Adipocyte (in vitro differentiated cells): ENCODE measurements around the gene USH1C.

ENCODE experiments used
- DNase-seq: peaks from one replicate; pipeline ENCODE4 v3.0.0-alpha.2; 2015; ENCODE audit warnings: low read depth
- H3K27me3 ChIP-seq: replicated peaks from 2 replicates; pipeline ENCODE4 v1.7.0; 2013; ENCODE audit warnings: mild to moderate bottlenecking, low read length, moderate library complexity; ENCODE audit not compliant: control insufficient read depth, insufficient read depth
- H3K36me3 ChIP-seq: 2 replicates; pipeline ENCODE4 v1.7.0; 2013; ENCODE audit warnings: low read length, mild to moderate bottlenecking, moderate library complexity; ENCODE audit not compliant: control insufficient read depth, insufficient read depth, severe bottlenecking
- H3K4me1 ChIP-seq: 2 replicates; pipeline ENCODE4 v1.7.0; 2013; ENCODE audit warnings: mild to moderate bottlenecking, low read length, moderate library complexity; ENCODE audit not compliant: control insufficient read depth, insufficient read depth
- H3K4me3 ChIP-seq: 2 replicates; pipeline ENCODE4 v1.7.0; 2013; ENCODE audit warnings: mild to moderate bottlenecking, low read length, moderate library complexity
- H3K9ac ChIP-seq: 2 replicates; pipeline ENCODE4 v1.7.0; 2013; ENCODE audit warnings: mild to moderate bottlenecking, low read length, moderate library complexity
- H3K9me3 ChIP-seq: 2 replicates; pipeline ENCODE4 v1.7.0; 2013; ENCODE audit warnings: mild to moderate bottlenecking, low read length, moderate library complexity; ENCODE audit not compliant: control insufficient read depth

Gene USH1C

DNA sequence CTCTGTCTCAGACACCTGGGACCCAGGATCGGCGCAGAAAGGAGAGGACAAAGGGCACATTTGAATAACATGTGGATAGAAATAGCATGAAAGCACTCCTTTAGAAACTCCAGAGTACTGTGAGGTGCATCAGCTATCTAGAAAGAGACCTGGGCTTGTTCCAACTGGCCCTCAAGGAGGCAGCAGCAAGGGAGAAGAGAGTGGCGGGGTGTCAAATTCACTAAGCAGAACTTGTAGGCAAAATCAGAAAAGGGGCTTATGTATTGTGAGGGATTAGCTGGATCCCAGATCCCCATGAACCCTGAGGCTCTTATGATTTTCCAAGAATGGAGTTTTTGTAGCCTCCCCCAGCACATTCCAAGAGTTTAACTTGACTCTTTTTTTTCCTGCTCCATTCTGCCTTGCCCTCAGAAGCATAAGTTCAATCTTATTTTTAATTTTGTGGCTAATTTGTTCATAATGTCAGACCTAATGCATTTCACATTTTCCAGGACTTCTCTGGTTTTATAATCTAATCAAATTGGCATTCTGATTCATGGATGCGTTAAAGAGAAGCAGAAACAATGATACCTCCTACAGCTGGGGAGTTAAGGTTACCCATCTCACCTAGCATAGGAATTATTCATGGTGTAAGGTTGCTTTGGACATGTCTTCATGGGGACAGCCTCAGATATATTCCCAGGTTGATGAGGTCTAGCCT, 33.6 kb downstream of the USH1C start:
- H3K9me3 ChIP-seq = no peaks in the 10 kb centered on the region
- no peak overlapping the region for H3K9ac ChIP-seq
- peaks cover 31% of the 10 kb centered on the region for H3K27me3 ChIP-seq
- no peak for DNase-seq
- H3K36me3 ChIP-seq = no peaks in the 10 kb centered on the region
- H3K4me1 ChIP-seq = peaks cover 16% of the 10 kb centered on the region
- no peak overlapping the region for H3K4me3 ChIP-seq

DNA sequence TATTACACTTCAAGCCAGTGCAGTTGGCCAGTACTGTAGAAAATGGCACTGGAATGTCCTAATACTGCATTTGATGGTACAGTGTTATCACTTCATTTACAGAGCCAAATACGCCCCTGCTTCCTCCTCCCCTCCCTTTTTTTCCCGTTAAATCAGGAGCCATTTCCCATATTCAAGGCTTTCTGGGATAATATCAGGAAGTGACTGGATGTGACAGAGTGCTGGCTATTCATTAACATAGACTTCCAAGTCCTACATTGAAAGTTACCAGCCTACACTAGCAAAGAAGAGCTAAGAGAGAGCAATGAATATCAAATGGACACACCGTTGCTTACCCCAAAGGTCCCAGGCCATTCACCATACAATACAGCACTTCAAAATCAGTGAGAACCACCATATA, 35.4 kb downstream of the USH1C start:
- no peak for DNase-seq
- H3K4me3 ChIP-seq = no peak overlapping the region
- H3K4me1 ChIP-seq = peaks cover 14% of the 10 kb centered on the region
- H3K9ac ChIP-seq = no peak overlapping the region
- peaks cover 31% of the 10 kb centered on the region for H3K27me3 ChIP-seq
- no peaks in the 10 kb centered on the region for H3K9me3 ChIP-seq
- no peaks in the 10 kb centered on the region for H3K36me3 ChIP-seq

DNA sequence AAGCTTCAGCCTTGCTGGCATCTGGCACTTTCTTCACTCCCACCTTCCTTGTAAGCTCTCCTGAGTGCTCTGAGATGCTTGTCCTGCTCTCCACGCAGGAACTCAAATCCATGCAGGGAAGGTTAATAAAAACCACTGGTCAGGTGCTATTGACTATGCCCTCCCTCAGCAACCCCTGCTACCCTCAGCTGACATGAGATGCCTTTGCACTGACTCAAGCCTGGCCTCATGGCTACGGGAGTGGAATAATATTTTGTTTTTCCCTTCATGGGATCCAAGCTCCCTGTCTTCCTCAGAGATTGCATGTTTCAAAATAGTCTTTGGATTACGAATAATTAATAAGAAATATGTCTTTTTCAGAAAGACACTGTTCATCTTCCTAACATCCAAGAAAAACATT, 35.9 kb downstream of the USH1C start:
- H3K4me1 ChIP-seq = peaks cover 9% of the 10 kb centered on the region

DNA sequence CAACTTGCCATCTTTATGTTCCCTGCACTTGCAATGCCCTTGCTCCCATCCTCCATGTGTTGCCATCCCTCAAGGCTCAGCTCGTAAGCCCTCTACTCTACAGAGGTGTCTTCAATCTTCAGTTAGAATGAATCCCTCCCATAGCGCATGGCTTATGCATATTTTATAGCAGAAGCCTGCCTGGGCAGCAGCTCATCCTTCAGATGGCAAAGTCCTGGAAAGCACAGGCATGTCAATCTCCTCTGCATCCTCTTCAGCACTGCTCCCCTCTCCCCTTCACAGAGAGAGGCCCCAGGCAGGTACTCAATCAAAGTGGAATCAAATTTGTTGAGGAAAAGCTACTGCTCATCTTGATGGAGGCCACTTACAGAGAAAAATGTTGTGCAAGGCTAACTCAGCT, 36.4 kb downstream of the USH1C start:
- H3K9me3 ChIP-seq = no peaks in the 10 kb centered on the region
- peaks cover 36% of the 10 kb centered on the region for H3K27me3 ChIP-seq
- peaks cover 9% of the 10 kb centered on the region for H3K4me1 ChIP-seq
- H3K9ac ChIP-seq = no peak overlapping the region
- DNase-seq = no peak
- no peak overlapping the region for H3K4me3 ChIP-seq
- H3K36me3 ChIP-seq = no peaks in the 10 kb centered on the region

More for the DNA sequence above, 35.9 kb downstream of the USH1C start:
- DNase-seq = no peak
- no peaks in the 10 kb centered on the region for H3K9me3 ChIP-seq
- H3K4me3 ChIP-seq = no peak overlapping the region
- H3K27me3 ChIP-seq = peaks cover 31% of the 10 kb centered on the region
- H3K36me3 ChIP-seq = no peaks in the 10 kb centered on the region
- H3K9ac ChIP-seq = no peak overlapping the region

DNA sequence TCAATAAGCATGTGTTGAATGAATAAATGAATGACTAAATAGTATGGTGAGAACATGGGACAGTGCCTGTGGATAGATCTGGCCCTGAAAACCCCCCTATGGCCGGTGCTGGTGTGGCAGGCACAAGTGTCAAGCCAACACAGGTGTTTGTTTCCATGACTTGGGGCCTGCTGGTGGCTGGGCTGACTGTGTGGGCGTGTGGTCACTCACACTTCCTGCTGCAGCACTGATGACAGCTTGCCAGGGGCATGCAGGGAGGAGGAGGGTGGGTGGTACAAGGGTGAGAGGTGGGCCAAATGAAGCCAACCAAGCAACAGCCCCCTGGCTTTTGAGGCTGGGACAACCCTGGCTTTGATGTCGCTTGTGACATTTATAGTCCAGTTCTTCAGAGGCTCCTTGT, 37.3 kb downstream of the USH1C start:
- no peaks in the 10 kb centered on the region for H3K36me3 ChIP-seq
- H3K4me3 ChIP-seq = no peak overlapping the region
- H3K4me1 ChIP-seq = peaks cover 9% of the 10 kb centered on the region
- no peaks in the 10 kb centered on the region for H3K9me3 ChIP-seq
- H3K27me3 ChIP-seq = peaks cover 37% of the 10 kb centered on the region
- no peak for DNase-seq
- no peak overlapping the region for H3K9ac ChIP-seq

DNA sequence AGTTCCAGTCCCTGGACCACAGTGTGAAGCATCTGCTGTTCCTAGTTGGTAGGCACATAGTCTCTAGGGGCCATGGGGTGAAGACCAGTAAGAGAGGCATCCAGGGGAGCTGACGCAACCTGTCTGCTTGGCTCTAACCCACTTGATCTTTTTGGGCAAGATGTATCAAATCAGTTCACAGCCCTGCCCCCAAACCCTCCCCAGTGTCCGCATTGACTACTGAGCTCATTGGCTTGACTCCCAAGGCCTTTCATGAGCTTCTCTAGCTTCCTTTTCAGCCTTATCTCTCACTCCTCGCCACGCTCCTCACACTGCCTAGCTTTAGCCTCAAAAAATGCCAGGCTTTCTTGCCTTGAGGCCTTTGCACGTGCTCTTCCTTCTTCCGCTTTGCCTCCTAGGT, 37.9 kb downstream of the USH1C start:
- H3K36me3 ChIP-seq = no peaks in the 10 kb centered on the region
- H3K27me3 ChIP-seq = peaks cover 37% of the 10 kb centered on the region
- no peak overlapping the region for H3K9ac ChIP-seq
- DNase-seq = no peak
- no peaks in the 10 kb centered on the region for H3K9me3 ChIP-seq
- H3K4me3 ChIP-seq = no peak overlapping the region
- peaks cover 9% of the 10 kb centered on the region for H3K4me1 ChIP-seq

DNA sequence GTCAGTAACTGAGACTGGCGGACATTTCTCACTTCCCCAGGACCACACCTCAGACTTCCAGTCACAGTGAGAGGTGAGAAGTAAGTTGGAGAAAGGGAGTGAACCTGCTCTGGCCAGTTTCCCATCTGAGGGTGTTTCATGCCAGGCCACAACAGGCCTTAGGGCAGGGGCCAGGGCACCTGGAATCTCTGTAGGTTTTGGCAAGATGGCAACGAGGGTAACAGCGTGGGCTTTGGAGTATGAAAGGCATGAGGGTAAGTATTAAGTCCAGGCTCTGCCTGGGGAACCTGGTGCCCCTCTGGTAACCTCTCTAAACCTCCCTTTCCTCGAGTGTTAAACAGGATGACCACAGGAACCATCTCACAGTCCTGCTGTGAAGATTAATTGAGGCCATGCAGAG, 39.1 kb downstream of the USH1C start:
- Histone ChIP-seq H3K27me3 (peaks cover 41% of the 10 kb centered on the region), H3K36me3 (no peaks in the 10 kb centered on the region), H3K9ac (no peak overlapping the region), H3K4me1 (peaks cover 9% of the 10 kb centered on the region), H3K9me3 (no peaks in the 10 kb centered on the region), H3K4me3 (no peak overlapping the region)
- DNase-seq = no peak

DNA sequence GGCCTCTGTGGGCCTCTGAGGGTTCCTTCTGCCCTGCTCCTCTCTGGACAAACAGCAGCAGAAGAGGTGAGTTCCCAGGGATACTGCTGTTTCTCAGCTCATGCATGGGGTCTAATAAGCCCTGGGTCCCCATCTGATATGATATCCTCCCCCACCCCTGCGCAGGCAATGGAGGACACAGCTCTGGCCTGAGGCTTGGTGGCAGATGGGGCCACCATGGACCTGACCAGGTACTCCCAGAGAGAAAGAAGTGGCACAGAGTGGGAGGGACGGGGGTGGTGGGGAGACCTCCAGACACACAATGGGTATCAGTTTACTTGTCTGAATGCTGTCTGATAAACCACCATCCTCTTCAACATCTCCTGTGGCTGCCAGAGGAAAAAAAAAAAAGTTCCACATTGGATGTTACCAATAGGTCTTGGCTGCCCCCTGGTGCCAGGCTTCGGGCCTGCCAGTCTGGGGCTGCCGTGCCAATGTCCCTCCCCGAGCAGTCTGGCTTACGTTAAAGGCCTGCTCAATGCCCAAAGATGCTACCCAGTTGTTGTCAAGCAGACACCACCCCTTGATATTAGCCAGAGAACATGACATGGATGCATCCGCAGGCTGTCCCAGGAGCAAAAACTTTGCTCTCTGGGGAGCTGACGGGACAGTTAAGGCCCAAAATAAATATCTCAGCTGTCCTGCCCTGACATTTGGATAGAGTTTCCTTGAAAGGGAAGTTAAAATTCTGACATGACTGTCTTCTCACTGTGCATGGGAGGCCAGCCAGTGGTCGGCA, 39.7 kb downstream of the USH1C start:
- no peaks in the 10 kb centered on the region for H3K9me3 ChIP-seq
- H3K4me1 ChIP-seq = peaks cover 9% of the 10 kb centered on the region
- no peaks in the 10 kb centered on the region for H3K36me3 ChIP-seq
- no peak overlapping the region for H3K9ac ChIP-seq
- DNase-seq = peak; percentile 88
- H3K27me3 ChIP-seq = peaks cover 47% of the 10 kb centered on the region
- H3K4me3 ChIP-seq = no peak overlapping the region

DNA sequence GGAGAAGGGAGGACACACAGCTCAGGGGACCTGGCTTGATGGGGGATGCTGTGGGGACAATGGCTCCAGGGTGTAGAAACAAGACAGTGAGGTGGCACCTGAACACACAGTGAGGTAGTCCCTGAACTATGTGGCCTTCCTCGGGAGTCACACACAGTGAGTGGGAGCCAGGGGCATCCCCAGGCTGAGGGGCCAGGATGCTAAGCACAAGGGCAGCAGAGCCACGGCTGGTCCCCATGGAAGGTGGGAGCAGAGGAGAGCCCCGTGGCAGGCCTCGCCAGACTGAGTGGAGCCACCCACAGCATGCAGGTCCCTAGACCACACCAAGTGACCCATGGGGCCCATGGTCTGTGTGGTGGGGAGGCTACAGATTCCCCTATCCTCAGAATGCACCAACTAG, 41.6 kb downstream of the USH1C start:
- H3K4me1 ChIP-seq = no peaks in the 10 kb centered on the region
- peaks cover 62% of the 10 kb centered on the region for H3K27me3 ChIP-seq
- no peaks in the 10 kb centered on the region for H3K9me3 ChIP-seq
- no peak overlapping the region for H3K4me3 ChIP-seq
- no peak overlapping the region for H3K9ac ChIP-seq
- no peaks in the 10 kb centered on the region for H3K36me3 ChIP-seq
- DNase-seq = no peak

DNA sequence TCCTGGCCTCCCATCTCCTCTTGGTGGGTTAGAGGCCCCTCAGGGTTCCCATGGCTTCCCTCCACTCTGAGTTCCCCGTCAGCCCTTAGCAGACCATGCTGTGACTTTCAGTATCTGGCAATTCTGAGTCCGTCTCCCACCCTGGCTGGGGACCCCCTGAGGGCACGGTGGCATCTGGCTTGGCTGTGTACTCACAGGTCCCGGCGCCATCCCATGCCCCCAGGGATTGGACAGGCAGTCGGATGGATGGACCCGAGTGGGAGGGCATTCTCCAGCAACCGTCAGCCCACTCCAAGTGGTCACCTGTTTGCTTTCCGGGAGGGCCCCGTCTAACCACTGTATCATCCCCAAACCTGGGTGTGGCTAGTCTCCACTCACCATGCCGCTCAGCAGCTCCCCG, 43.5 kb downstream of the USH1C start:
- no peak overlapping the region for H3K9ac ChIP-seq
- H3K36me3 ChIP-seq = no peaks in the 10 kb centered on the region
- H3K4me3 ChIP-seq = no peak overlapping the region
- H3K4me1 ChIP-seq = peaks cover 3% of the 10 kb centered on the region
- H3K27me3 ChIP-seq = peaks cover 64% of the 10 kb centered on the region
- no peak for DNase-seq
- no peaks in the 10 kb centered on the region for H3K9me3 ChIP-seq

DNA sequence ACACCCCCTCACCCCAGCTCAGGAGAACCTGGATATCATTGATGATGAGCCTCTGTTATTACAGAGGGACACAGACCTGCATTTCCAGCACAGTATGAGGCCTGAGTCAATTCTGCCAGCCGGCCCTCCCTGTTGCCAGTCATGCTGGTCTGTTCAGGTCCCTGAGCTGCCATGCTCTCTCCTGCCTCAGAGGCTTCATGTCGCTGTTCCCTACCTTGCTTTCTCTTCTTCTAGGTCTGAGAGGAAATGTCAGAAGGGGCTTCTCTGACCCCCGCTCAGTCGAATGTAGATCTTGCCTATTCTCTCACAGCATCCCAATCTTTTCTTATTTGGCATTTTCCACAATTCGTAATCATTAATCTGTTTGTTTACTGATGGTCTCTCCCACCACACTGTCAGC, 45.7 kb downstream of the USH1C start:
- H3K36me3 ChIP-seq = no peaks in the 10 kb centered on the region
- no peak overlapping the region for H3K9ac ChIP-seq
- peak; percentile 24 for DNase-seq
- no peaks in the 10 kb centered on the region for H3K9me3 ChIP-seq
- H3K4me1 ChIP-seq = peaks cover 3% of the 10 kb centered on the region
- H3K27me3 ChIP-seq = peaks cover 86% of the 10 kb centered on the region
- no peak overlapping the region for H3K4me3 ChIP-seq
